ENCODE measurements around the gene PTX3.

GRCh38 chr3:157460253-157460652, 23.6 kb downstream of the PTX3 start:
- TF ChIP-seq YY1 (IDR thresholded peaks at IDR 0.05; ENCODE audit: low read depth) (no peak), TAF1 (IDR thresholded peaks at IDR 0.05; ENCODE audit: low read depth) (no peak)
